SH-SY5Y (cell line): ENCODE results near the gene LSMEM2.

Experiments used
- GATA2 ChIP-seq: IDR thresholded peaks from 2 replicates; pipeline ENCODE4 v1.6.1; 2011; ENCODE audit warnings: mild to moderate bottlenecking, low read depth, low read length
- GATA3 ChIP-seq: IDR thresholded peaks from 2 replicates; pipeline ENCODE4 v1.6.1; 2011; ENCODE audit warnings: low read depth, mild to moderate bottlenecking, low read length, moderate library complexity

GRCh38 chr3:50303013-50303815 lies 24.3 kb downstream of the LSMEM2 start, which contains the start of gene HYAL1:
- TF ChIP-seq GATA3, result no peak
- no peak for TF ChIP-seq GATA2
